Activated naive CD8-positive, alpha-beta T cell treated with anti-CD3 and anti-CD28 coated beads, Interleukin-2, amount 50 U/mL, for 24 hours (primary cell): ENCODE data around the gene FAM227B.
"Not testable (repeated sequence)": the region's sequence is repeated elsewhere in the genome, so short reads cannot be mapped to it uniquely, and the experiment has no call there.

ENCODE experiments used
- ATAC-seq: fragments of 150-1000 bp; cut with Tn5 transposase; one replicate; pipeline ENCODE4 v1.10.0; 2021
- DNase-seq: peaks from one replicate; pipeline ENCODE4 v3.0.0; 2021
- H3K27ac Mint-ChIP-seq: one replicate; pipeline ENCODE4 v1.8.0; 2021; ENCODE audit warnings: mild to moderate bottlenecking, mixed read lengths
- H3K27me3 Mint-ChIP-seq: one replicate; pipeline ENCODE4 v1.8.0; 2021; ENCODE audit warnings: mixed read lengths
- H3K36me3 Mint-ChIP-seq: one replicate; pipeline ENCODE4 v1.8.0; 2021; ENCODE audit warnings: low read depth, mixed read lengths
- H3K4me1 Mint-ChIP-seq: one replicate; pipeline ENCODE4 v1.8.0; 2021; ENCODE audit warnings: mixed read lengths
- H3K4me3 Mint-ChIP-seq: one replicate; pipeline ENCODE4 v1.8.0; 2021; ENCODE audit warnings: mild to moderate bottlenecking, moderate library complexity, mixed read lengths
- H3K9me3 Mint-ChIP-seq: one replicate; pipeline ENCODE4 v1.8.0; 2021; ENCODE audit warnings: mixed read lengths

FAM227B gene

GRCh38 chr15:49625460-49626036, 4.9 kb upstream of the FAM227B start:
- Mint-ChIP-seq H3K9me3 (peaks cover 5% of the 10 kb centered on the region), H3K27me3 (no peaks in the 10 kb centered on the region), H3K27ac (no peak overlapping the region), H3K4me3 (no peak overlapping the region), H3K4me1 (peaks cover 30% of the 10 kb centered on the region), H3K36me3 (peaks cover 33% of the 10 kb centered on the region)
- DNase-seq (no peak), ATAC-seq (no peak)

DNA sequence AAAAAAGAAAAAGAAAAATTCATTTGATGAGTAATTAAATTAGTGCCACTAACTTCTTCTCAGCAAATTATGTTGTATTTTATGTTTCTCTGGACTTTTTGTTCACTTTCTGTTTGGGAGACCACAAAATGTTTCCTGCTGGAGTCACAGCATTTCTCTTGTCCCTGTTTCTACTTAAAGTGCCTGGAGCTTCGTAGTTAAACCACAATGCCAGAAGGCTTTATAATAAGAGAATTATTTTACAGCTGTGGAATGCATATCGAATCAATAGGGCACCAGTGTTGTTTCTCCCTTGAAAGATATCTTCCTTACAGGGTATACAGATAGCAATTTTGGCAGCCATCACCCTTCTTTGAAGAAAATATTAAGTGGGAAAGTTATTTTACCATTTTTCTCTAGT, 3.4 kb upstream of the FAM227B start:
- Mint-ChIP-seq H3K4me3 (no peak overlapping the region), H3K4me1 (peaks cover 39% of the 10 kb centered on the region), H3K27ac (no peak overlapping the region), H3K9me3 (peaks cover 5% of the 10 kb centered on the region), H3K36me3 (peaks cover 33% of the 10 kb centered on the region), H3K27me3 (no peaks in the 10 kb centered on the region)
- DNase-seq: no peak
- no peak for ATAC-seq

DNA sequence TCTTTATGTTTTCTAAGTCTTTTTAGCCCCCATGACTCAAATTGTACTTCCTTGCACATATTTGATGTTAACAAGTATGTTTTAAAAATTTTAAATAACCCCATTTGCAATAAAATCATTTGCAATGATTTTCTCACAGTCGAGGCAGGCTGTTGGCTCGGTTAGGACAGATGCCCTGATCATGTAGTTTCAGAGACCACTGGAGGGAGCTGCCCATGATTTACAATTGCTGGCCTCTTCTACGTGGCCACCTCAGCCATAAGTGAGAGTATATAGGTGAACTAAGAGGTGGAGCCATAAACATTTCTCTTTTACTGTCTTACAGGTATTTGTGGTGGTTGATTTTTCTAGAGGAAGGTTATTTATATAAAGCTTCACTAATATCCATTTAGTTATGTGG, 1.9 kb upstream of the FAM227B start:
- ATAC-seq (no peak), DNase-seq (no peak)
- H3K27ac Mint-ChIP-seq: no peak overlapping the region

GRCh38 chr15:49621887-49622286, 1.3 kb upstream of the FAM227B start:
- H3K9me3 Mint-ChIP-seq: peaks cover 5% of the 10 kb centered on the region
- DNase-seq (no peak), ATAC-seq (no peak)
- no peak overlapping the region for H3K27ac Mint-ChIP-seq
- peak overlapping the region; percentile 96 for H3K4me3 Mint-ChIP-seq
- no peaks in the 10 kb centered on the region for H3K27me3 Mint-ChIP-seq
- peaks cover 45% of the 10 kb centered on the region for H3K4me1 Mint-ChIP-seq
- H3K36me3 Mint-ChIP-seq: peaks cover 30% of the 10 kb centered on the region

More for the DNA sequence above, 1.9 kb upstream of the FAM227B start:
- Mint-ChIP-seq H3K36me3 (peaks cover 30% of the 10 kb centered on the region), H3K4me1 (peaks cover 45% of the 10 kb centered on the region), H3K9me3 (peaks cover 5% of the 10 kb centered on the region), H3K4me3 (peak overlapping the region; percentile 8), H3K27me3 (no peaks in the 10 kb centered on the region)

- peak overlapping the region; percentile 96 for H3K4me3 Mint-ChIP-seq
- peaks cover 27% of the 10 kb centered on the region for H3K36me3 Mint-ChIP-seq
- H3K9me3 Mint-ChIP-seq: peaks cover 5% of the 10 kb centered on the region
- DNase-seq (no peak), ATAC-seq (no peak)
- H3K27me3 Mint-ChIP-seq: no peaks in the 10 kb centered on the region
- peak overlapping the region; percentile 95 for H3K27ac Mint-ChIP-seq
- H3K4me1 Mint-ChIP-seq: peaks cover 45% of the 10 kb centered on the region
Observed at GRCh38 chr15:49621401-49621811, 788 bp upstream of the FAM227B start.

GRCh38 chr15:49620199-49620598, 419 bp downstream of the FAM227B start:
- peaks cover 21% of the 10 kb centered on the region for H3K36me3 Mint-ChIP-seq
- no peak for ATAC-seq
- peaks cover 8% of the 10 kb centered on the region for H3K9me3 Mint-ChIP-seq
- H3K27me3 Mint-ChIP-seq: no peaks in the 10 kb centered on the region
- DNase-seq: no peak
- H3K4me3 Mint-ChIP-seq: peak overlapping the region; percentile 96
- H3K27ac Mint-ChIP-seq: peak overlapping the region; percentile 95
- peaks cover 45% of the 10 kb centered on the region for H3K4me1 Mint-ChIP-seq

DNA sequence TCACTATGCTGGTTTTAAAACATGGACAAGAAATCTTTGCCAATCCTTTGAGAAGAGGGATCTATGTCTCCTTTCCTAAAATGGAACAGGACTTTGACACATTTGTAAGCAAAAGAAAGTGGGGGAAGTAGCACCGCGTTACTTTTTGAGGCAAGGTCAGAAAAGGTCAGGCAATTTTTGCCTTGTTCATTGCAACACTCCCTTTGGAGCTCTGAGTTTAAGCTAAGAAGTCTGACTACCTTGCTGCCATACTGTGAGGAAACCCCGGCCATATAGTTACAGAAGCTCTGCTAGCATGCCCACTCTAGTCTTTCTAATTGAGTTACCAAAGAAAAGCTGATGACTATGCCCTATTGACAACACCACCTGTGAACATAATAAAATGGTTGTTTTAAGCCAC, 1.4 kb downstream of the FAM227B start:
- Mint-ChIP-seq H3K4me3 (no peak overlapping the region), H3K27me3 (no peaks in the 10 kb centered on the region), H3K9me3 (peaks cover 16% of the 10 kb centered on the region), H3K27ac (no peak overlapping the region), H3K4me1 (peaks cover 45% of the 10 kb centered on the region), H3K36me3 (peaks cover 23% of the 10 kb centered on the region)
- DNase-seq (no peak), ATAC-seq (no peak)

DNA sequence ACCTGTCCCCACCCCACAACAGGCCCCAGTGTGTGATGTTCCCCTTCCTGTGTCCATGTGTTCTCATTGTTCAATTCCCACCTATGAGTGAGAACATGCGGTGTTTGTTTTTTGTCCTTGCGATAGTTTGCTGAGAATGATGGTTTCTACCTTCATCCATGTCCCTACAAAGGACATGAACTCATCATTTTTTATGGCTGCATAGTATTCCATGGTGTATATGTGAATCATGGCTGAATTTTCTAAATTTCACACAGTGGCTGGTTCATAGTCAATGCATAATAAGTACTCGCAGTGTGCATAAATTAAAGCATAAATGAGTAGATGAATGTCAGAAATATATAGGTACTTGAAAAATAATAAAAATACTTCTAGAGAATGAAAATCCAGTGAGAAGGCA, 8.4 kb downstream of the FAM227B start:
- DNase-seq, H3K27ac Mint-ChIP-seq, H3K4me3 Mint-ChIP-seq, H3K4me1 Mint-ChIP-seq, H3K27me3 Mint-ChIP-seq, ATAC-seq: not testable (repeated sequence)
- peaks cover 34% of the 10 kb centered on the region for H3K36me3 Mint-ChIP-seq
- peaks cover 20% of the 10 kb centered on the region for H3K9me3 Mint-ChIP-seq

GRCh38 chr15:49610157-49610918, 10.3 kb downstream of the FAM227B start:
- Mint-ChIP-seq H3K27me3 (no peaks in the 10 kb centered on the region), H3K4me3 (no peak overlapping the region), H3K36me3 (peaks cover 41% of the 10 kb centered on the region), H3K4me1 (no peaks in the 10 kb centered on the region), H3K27ac (no peak overlapping the region), H3K9me3 (peaks cover 14% of the 10 kb centered on the region)
- DNase-seq (no peak), ATAC-seq (no peak)

- Mint-ChIP-seq H3K9me3 (peaks cover 31% of the 10 kb centered on the region), H3K27ac (no peak overlapping the region), H3K4me3 (no peak overlapping the region), H3K27me3 (no peaks in the 10 kb centered on the region), H3K36me3 (peaks cover 29% of the 10 kb centered on the region), H3K4me1 (no peaks in the 10 kb centered on the region)
- ATAC-seq: no peak
- DNase-seq: no peak
Observed at GRCh38 chr15:49606594-49606993, 14.0 kb downstream of the FAM227B start.

DNA sequence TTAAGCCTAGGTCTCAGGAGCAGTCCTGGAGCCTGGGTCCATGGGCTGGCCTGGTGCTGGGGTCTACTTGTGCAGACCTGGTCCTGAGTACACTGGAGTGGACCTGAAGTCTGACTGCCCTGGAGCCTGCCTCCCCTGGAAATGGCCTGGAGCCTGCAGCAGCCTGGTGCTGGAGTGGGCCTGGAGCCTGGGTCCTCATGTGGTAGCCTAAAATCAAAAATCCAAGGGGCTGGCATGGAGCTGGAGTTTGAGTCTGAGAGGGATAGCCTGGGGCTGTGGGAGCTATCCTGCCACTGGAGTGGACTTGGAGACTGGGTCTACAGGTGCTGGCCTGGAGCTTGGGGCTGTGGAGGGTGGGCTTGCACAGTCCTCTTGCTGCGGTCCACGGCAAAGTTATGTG, 15.0 kb downstream of the FAM227B start:
- ATAC-seq (no peak), DNase-seq (no peak)
- H3K27ac Mint-ChIP-seq: no peak overlapping the region
- H3K4me3 Mint-ChIP-seq: no peak overlapping the region
- H3K4me1 Mint-ChIP-seq: no peaks in the 10 kb centered on the region
- H3K9me3 Mint-ChIP-seq: peaks cover 36% of the 10 kb centered on the region
- H3K27me3 Mint-ChIP-seq: no peaks in the 10 kb centered on the region
- H3K36me3 Mint-ChIP-seq: peaks cover 30% of the 10 kb centered on the region

GRCh38 chr15:49604625-49605409, 15.8 kb downstream of the FAM227B start:
- Mint-ChIP-seq H3K9me3 (peaks cover 40% of the 10 kb centered on the region), H3K4me1 (no peaks in the 10 kb centered on the region), H3K27me3 (no peaks in the 10 kb centered on the region), H3K4me3 (no peak overlapping the region), H3K36me3 (peaks cover 30% of the 10 kb centered on the region), H3K27ac (no peak overlapping the region)
- ATAC-seq (no peak), DNase-seq (no peak)

- Mint-ChIP-seq H3K36me3 (peaks cover 22% of the 10 kb centered on the region), H3K9me3 (peaks cover 41% of the 10 kb centered on the region)
- not testable (repeated sequence) for H3K27ac Mint-ChIP-seq, H3K4me3 Mint-ChIP-seq, H3K4me1 Mint-ChIP-seq, DNase-seq, ATAC-seq, H3K27me3 Mint-ChIP-seq
Observed at GRCh38 chr15:49592829-49593316, 27.7 kb downstream of the FAM227B start.

- no peak overlapping the region for H3K4me3 Mint-ChIP-seq
- H3K27ac Mint-ChIP-seq: no peak overlapping the region
- ATAC-seq (no peak), DNase-seq (no peak)
- H3K9me3 Mint-ChIP-seq: peaks cover 24% of the 10 kb centered on the region
- H3K4me1 Mint-ChIP-seq: no peaks in the 10 kb centered on the region
- H3K36me3 Mint-ChIP-seq: peaks cover 11% of the 10 kb centered on the region
- no peaks in the 10 kb centered on the region for H3K27me3 Mint-ChIP-seq
Observed at GRCh38 chr15:49589030-49589429, 31.6 kb downstream of the FAM227B start.

- Mint-ChIP-seq H3K36me3 (peaks cover 29% of the 10 kb centered on the region), H3K27me3 (no peaks in the 10 kb centered on the region), H3K27ac (no peak overlapping the region)
Observed at GRCh38 chr15:49573421-49573820, 47.2 kb downstream of the FAM227B start.

More at GRCh38 chr15:49573421-49573820, 47.2 kb downstream of the FAM227B start:
- DNase-seq (no peak), ATAC-seq (no peak)
- H3K4me1 Mint-ChIP-seq: no peaks in the 10 kb centered on the region
- no peak overlapping the region for H3K4me3 Mint-ChIP-seq
- peaks cover 40% of the 10 kb centered on the region for H3K9me3 Mint-ChIP-seq
